HuH-7 (cell line): ENCODE measurements around the gene SWAP70.
"Not testable (repeated sequence)": the region's sequence is repeated elsewhere in the genome, so short reads cannot be mapped to it uniquely, and the experiment has no call there.

Experiments
- DNase-seq: peaks from one replicate; pipeline ENCODE4 v3.0.0; 2011; ENCODE audit warnings: low spot score

SWAP70 gene

GRCh38 chr11:9722893-9723292, 59.0 kb downstream of the SWAP70 start:
- no peak for DNase-seq

DNA sequence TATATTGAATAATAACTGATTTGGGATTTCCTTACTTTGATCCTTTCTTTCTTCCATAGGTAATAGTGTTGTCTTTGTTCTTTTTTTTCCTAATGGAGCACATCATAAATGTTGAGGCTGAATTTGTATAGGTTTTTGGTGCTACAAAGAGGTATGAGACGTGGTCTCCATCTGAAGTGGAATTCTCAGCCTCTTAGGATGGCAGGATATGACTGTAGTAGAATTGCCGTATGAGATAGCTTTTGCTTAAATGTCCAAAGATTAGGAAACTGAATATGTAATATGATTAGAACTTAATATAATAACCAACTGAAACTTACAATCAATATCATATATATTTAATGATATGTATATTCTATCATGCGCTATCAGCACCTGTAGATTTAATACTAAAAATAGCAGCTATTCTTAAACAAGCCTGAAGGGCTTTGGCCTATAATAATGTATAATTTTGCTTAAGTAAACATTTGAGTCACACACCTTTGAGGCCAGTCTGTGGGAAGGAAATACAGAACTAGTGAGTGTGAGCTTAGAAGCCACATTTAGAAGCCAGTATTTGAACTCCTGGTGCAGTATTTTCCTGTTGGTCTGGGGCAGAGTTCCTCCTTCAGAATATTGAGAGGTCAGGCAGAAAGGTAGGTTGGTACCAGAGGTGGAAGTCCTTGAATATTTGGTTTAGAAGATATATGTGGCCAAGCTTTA, 62.6 kb downstream of the SWAP70 start:
- DNase-seq: no peak

- no peak for DNase-seq
Observed at GRCh38 chr11:9728058-9728457, 64.2 kb downstream of the SWAP70 start.

- no peak for DNase-seq
Observed at GRCh38 chr11:9731256-9731655, 67.4 kb downstream of the SWAP70 start.

- no peak for DNase-seq
Observed at GRCh38 chr11:9732453-9732852, 68.6 kb downstream of the SWAP70 start.

DNA sequence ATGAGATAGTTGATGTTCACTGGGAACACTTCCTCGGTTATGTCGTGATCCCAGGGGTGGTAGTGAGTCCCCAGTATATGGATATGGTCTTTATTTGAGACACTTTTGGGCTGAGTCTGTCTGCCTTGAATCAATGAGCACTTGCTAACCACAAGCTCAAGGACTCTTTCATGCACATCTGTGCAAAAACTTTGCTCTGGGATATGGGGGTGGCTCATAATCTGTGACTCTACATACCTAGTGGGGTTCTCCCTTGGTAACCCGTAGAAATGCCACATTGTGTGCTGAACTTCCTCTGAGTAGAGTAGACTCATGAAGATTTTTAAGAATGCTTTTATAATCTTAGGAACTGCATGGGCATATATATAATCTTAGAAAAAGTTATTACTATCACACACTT, 69.3 kb downstream of the SWAP70 start:
- DNase-seq: no peak

DNA sequence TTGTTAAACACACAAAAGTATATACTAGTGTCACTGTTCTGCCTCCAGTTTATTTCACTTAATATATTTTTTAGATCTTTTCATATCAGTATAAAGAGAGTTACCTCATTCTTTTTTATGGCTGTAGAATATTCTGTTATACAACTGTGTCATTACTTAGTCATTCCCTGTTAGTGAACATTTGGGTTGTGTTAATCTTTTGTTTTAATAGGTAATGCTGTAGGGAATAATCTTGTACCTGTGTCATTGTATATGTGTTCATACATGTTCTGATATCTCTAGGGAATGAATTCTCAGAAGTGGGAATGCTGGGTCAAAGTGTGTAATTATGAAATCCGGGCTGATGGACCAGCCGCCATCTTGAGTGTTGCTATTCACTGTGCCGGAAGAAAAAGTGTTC, 71.4 kb downstream of the SWAP70 start:
- no peak for DNase-seq

GRCh38 chr11:9735919-9736318, 72.0 kb downstream of the SWAP70 start:
- DNase-seq: no peak

DNA sequence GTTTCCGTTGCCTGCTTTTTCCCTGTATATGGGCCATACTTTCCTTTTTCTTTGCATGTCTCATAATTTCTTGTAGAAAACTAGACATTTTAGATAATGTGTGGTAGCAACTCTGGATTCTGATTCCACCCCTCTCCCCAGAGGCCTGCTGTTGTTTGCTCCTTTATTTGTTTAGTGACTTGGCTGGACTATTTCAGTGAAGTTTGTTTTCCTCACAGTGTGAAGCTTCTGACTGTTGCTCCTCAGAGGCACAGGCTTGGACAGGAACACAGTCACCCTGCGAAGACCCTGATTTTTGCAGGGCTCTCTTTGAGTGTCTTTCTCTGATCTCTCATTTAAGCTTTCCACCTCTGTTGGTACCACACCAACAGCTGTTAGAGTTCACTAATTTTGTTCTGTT, 72.5 kb downstream of the SWAP70 start:
- DNase-seq: no peak

DNA sequence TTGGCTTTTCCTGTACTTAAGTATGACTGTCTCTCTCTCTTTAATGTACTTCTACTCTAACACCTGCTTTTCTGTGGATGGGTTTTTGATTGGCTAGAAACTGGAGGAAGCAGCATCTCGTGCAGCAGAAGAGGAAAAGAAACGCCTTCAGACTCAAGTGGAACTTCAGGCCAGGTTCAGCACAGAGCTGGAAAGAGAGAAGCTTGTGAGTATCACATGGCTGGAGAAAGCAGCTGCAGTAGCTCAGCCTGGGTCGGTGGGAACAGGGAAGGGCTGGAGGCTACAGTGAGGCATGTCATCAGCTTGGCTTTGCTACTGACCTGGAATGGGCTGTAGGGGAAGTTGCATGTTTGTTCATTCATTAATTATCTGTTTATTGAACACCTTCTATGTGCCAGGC, 74.2 kb downstream of the SWAP70 start:
- DNase-seq: no peak

- no peak for DNase-seq
Observed at GRCh38 chr11:9738707-9739106, 74.8 kb downstream of the SWAP70 start.

GRCh38 chr11:9739123-9739900, 75.4 kb downstream of the SWAP70 start:
- DNase-seq: no peak

GRCh38 chr11:9740202-9740883, 76.5 kb downstream of the SWAP70 start:
- DNase-seq: no peak

DNA sequence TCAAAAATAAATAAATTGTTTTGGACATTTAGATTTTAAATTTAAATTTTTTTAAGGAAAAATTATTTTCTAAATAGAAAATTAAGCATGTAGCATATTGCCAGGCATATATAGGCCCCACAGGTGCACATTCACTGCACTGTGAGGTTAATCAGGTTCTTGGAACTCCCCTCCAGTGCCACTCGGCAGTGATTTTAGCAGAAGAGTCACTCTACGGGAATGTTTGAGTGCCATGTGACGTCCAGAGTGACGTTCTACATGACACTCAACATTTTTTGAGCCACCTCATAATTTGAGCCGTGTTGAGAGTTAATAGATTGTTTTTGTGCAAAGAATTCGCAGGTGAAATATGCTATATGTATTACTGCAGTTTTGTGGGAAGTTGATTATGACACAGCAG, 77.4 kb downstream of the SWAP70 start:
- no peak for DNase-seq

DNA sequence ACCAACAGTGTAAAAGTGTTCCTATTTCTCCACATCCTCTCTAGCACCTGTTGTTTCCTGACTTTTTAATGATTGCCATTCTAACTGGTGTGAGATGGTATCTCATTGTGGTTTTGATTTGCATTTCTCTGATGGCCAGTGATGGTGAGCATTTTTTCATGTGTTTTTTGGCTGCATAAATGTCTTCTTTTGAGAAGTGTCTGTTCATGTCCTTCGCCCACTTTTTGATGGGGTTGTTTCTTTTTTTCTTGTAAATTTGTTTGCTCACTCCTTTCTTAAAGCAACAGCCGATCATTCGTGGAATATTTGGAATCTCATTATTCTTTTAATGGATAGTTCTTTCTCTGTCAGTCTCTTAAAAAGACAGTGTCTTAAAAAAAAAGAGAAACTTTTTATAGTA, 79.6 kb downstream of the SWAP70 start:
- DNase-seq: not testable (repeated sequence)

- DNase-seq: no peak
Observed at GRCh38 chr11:9745411-9746211, 81.7 kb downstream of the SWAP70 start.

DNA sequence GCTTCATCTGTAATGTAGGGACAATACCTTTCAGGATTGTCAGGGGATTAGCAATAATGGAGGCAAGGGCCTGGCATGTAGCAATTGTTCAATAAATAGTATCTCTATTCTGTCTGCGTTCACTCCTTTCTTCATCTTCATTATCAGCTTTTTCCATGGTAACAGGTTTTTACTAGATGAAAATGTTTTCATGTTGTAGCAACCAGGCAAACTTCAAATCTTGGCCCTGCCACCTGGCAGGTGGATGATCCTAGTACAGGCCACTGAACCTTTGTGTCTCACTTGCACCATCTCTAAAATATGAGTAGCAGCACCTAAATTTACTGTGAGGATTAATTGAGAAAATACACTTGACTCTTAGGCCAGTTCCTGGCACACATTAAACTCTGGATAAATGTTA, 83.4 kb downstream of the SWAP70 start:
- DNase-seq: no peak

GRCh38 chr11:9747828-9748227, 84.0 kb downstream of the SWAP70 start:
- no peak for DNase-seq

DNA sequence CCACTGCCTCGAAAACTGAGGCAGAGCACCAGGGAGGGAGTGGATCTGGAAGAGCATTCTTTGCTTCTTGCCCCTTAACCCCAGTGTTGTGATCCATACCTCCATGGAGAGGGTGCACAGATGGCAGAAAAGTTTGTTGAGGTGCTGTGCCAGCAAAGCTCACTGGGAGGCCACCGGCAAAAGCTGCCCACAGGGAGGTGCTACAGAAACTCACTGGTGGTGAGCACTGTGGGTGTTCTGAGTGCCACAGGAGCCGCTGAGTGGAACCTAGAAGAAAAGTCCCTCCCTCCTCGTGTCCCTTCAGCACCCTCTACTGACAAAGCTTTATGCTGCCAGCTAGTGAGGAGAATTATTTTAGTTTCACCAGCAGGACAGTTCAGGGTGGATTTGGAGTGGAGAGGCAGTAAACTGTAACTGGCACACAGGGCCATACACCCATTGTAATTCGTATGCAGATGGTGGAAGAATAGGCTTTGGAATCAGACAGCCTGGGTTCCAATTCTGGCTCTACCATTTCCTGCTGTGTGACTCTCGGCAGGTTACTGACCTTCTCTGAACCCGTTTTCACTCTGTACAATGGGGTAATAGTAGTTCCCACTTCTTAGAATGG, 84.6 kb downstream of the SWAP70 start:
- DNase-seq: peak; percentile 56

DNA sequence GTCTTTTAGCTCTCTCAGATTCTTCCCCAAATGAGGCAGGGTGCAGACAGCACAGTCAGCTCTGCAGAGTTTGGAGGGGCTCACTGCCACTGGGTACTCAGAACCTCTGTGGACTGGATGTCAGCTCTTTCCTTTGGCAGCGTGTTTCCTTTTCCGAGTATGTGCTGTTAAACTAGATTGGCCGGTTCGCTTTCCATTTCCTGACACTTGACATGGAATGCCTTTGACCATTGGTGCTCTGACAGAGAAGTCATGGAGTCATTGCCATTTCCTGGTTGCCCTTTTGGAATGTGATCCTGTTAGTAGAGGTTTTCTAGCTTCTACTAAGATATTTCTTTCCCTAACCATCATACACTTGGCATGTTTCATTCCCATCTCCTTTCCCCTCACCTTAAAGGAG, 86.7 kb downstream of the SWAP70 start:
- DNase-seq: no peak

DNA sequence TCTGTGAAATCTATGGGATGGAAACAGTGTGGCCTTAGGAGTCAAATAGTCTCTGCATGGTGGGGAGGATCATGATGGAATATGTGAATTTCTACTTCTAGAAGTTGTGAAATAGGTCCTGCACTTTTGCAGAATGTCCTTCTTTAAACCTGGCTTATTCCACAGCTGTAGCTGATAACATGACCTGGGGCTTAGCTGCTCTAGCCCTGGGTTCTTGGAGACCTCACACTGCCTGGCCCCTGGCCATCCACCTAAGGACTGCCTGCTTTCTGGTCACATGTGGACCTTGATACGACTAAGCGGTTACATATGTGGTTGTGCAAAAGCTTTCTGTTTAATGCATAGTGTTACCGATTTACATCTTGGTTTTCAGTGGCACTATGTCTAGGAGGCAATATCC, 88.2 kb downstream of the SWAP70 start:
- no peak for DNase-seq

GRCh38 chr11:9753021-9753420, 89.1 kb downstream of the SWAP70 start:
- DNase-seq: no peak
